GM12874 (cell line): ENCODE data around the gene LHFPL3.

Experiments used
- CTCF ChIP-seq: IDR thresholded peaks from 2 replicates; pipeline ENCODE4 v1.5.1; 2011; ENCODE audit warnings: low read depth, mild to moderate bottlenecking, control low read depth, low read length, moderate library complexity; ENCODE audit not compliant: insufficient read depth

LHFPL3 gene

GRCh38 chr7:104328296-104328969 lies at the start of gene LHFPL3:
LHFPL3 (plus strand) TSS chr7:104328603.
- TF ChIP-seq CTCF = no peak

GRCh38 chr7:104286839-104287238 lies 41.6 kb upstream of the LHFPL3 start:
- no peak for TF ChIP-seq CTCF

GRCh38 chr7:104288137-104288536 lies 40.3 kb upstream of the LHFPL3 start:
- TF ChIP-seq CTCF = no peak

- TF ChIP-seq CTCF = no peak
Observed at GRCh38 chr7:104294291-104294690, 34.1 kb upstream of the LHFPL3 start.

- TF ChIP-seq CTCF = no peak
Observed at GRCh38 chr7:104296266-104296665, 32.1 kb upstream of the LHFPL3 start.

- TF ChIP-seq CTCF = no peak
Observed at GRCh38 chr7:104296900-104297299, 31.5 kb upstream of the LHFPL3 start.

GRCh38 chr7:104299323-104299722 lies 29.1 kb upstream of the LHFPL3 start:
- TF ChIP-seq CTCF = no peak
